HG03060 (cell line): ENCODE data around the gene ATXN1.

Source experiments
- ATAC-seq: cut with Tn5 transposase; IDR thresholded peaks from one replicate; pipeline ENCODE4 v1.9.1; 2021; ENCODE audit warnings: low read depth, moderate number of reproducible peaks; ENCODE audit not compliant: unreplicated experiment

Gene ATXN1

DNA sequence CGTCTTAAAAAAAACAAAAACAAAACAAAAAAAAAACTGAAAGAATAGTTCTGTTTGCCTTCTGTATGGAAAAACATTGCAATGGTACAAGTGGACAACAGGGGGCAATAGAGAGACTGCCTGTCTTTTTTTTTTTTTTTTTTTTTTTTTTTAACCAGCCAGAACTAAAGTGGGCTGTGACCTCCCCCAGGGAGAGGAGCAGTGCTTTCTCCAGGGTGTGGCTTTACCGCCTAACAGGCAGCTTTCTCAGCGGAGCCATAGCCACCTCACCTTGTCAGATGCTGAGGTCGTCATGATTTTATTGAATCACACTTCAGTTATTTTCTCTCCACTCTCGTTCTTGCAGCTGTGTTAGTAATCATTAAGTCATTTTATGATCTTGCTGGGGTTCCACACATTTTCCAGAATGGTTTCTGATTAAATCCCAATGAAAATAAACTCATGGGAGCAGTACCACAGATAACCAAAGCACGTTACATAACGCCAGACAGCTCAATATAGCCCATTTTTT, 444.5 kb downstream of the ATXN1 start:
- ATAC-seq, result no peak

DNA sequence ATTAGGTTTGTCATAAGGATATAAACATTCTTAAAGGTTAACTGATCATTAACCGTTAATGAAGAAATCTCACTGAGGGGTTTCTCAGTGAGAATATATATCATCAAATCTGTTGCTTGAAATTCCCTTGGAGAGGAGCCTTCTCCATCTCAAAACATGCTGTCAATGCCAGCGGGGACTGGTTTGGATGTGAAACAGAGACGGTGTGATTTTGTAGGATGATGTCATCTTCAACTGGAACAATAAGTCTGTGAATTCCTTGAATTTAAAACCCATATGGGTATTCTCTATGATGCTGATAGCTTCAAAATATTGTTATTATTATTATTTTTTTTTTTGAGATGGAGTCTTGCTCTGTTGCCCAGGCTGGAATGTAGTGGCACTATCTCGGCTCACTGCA, 447.0 kb downstream of the ATXN1 start:
- no peak for ATAC-seq

DNA sequence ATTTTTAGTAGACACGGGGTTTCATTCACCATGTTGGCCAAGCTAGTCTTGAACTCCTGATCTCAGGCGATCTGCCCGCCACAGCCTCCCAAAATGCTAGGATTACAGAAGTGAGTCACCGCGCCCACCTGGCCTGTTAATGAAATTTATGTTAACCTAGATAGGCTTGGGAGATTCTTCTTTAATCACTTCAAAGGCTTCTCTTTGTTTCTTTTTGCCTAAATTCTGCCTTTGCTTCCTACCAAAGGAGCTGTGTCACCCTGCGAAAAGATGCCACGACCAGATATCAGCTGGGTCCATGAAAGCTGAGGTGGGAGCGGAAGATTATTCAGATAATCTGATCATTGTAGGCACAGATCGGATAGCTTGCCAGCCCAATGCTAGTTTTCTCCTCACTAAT, 447.5 kb downstream of the ATXN1 start:
- ATAC-seq, result no peak

DNA sequence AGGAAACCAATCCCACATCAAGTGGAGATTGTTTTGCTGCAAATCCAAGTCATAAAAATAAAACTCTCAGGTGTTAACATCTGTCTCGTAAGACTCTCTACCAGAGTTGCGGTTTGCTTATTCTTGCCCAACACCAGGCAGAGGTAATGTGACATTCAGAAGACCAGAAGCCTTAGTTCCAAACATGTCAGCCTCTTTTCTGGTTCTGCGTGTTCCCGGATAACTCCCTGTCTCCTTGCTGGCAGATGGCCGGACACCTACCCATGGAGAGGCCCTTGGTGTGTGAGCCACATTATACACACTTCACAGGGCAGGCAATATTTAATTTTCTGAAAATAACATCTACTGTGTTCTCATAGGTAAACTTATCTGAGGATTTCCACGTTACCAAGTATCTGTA, 449.5 kb downstream of the ATXN1 start:
- ATAC-seq, result no peak

DNA sequence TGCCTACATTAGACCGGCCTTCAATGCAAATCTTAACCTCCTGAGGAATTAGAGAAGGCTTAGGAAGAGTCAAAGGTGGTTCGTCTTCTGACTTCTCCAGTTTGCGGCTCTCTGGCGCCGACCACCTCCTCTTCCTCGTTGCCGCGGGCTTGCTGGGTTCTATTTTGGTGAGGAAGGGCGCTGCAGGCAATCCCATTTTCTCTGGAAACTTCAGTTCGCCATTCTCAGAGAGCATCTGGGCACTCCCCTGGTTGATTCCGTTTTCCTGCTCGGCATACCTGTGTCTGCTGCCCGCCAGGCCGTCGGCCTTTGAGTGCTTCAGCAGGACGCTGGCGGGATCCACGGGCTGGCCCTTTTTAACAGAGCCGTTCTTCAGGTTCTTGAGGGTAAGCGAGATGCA, 454.9 kb downstream of the ATXN1 start:
- no peak for ATAC-seq

DNA sequence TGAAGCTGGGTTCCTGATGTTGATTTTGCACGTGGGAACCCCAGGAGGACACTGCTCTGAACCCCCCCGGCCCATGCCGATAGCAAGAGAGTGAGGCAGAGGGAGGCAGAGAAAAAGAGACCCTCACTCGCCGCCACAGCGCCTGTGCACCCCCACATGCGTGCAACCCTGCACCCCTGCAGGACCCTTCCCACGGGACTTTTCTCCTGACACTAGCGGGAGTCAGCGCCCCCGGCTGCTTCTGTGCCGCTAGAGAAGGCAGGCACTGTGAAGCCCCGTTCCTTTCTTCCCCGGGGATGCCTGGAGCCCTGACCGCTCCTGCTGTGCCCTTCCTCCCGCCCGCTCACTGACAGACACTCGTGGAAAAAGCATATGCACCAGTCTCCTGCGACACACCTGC, 455.5 kb downstream of the ATXN1 start:
- ATAC-seq, result peak; percentile 3

DNA sequence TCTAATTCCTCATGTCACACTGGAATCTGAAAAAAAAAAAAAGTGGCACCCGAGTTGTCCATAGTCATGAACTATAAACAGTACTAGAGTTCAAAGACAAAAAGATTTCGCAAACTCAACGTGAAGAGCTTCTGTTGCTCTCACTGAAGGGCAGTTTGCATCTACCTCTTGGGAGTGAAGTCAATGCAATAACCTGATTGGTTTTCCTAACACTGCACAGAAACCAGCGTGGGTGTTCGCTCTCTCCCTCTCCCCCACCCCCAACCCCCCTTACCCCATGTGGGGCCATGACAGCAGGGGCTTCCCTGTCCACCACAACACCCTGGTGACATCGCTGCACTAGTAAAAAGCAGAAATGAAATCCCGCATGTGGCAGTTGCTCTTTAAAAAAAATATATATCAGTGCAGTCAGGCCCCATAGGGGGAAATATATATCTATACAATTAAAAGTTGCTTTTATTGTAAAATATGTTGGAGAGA, 456.0 kb downstream of the ATXN1 start:
- ATAC-seq, result peak; percentile 75

DNA sequence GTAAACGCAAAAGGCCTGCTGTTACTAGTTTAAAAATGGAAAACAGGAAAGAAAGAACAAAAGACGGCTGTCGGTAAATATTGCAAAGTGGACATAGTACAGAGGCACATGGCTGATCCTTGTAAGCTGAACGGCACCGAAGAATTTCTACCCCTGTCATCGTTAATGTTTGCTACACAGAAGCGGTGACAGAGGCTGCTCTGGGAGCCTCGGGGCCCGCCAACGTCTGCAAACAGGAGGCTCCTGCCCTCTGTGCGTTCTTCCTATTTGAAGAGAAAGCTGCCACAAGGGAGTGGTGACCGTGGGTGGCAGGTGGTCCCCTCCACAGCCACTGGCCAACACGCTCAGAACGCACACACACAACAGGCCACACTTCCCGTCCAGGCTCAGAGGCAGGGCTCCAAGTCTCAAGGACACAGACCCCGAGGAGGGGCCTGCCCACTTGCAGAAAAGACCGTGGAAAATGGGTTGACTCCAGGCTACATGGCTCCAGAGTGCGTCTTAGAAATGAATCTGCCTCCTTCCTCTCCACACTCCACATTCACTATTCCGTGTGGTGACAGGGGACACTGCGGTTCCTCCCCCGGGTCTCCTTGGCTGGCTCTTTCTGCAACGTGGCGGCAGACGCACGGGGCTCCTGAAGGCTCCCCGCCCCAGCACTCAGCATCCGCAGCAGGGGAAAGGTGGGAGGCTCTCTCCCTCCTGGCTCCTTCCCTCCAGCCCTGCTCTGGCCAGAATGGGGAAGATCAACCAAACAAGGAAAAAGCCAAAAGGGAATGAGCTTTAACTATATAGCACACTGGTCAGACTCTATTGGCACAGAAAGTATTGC, 458.3 kb downstream of the ATXN1 start:
- ATAC-seq, result no peak

DNA sequence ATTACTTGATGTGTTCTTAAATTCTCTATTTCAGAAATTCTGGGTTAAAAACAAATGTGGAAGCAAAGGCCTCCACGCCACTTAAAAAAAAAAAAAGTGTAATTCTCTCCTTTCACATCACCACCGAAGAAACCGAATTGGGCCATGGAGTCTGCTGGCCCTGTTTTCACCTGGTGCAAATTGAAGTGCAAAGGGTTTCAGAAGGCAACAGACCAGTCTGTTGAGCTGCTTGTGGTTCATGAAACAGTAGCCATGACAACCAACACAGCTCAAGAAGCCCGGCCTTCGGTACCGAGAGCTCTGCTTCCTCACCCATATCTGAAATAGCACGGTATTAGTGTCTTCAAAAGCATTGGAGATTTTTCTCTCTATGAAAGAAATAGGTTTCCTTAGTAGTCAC, 459.7 kb downstream of the ATXN1 start:
- ATAC-seq, result peak; percentile 34

DNA sequence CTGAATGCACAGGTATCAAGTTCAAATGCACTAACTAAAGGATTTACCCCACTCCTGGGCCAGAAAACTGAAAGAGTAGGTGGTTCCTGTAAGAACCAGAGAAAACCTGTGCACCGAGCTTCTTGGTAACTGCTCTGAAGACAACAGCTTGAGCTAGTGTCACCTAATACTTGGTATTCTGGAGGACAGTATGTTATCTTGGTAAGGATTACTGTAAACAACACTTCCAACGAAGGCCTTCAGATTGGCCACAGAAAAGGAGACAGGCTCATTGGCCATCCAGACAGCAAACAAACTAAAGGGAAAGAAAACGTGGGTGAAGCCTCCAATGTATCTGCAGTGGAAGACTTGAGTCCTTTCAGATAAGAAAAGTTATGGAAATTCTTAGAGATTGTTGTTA, 461.4 kb downstream of the ATXN1 start:
- no peak for ATAC-seq

DNA sequence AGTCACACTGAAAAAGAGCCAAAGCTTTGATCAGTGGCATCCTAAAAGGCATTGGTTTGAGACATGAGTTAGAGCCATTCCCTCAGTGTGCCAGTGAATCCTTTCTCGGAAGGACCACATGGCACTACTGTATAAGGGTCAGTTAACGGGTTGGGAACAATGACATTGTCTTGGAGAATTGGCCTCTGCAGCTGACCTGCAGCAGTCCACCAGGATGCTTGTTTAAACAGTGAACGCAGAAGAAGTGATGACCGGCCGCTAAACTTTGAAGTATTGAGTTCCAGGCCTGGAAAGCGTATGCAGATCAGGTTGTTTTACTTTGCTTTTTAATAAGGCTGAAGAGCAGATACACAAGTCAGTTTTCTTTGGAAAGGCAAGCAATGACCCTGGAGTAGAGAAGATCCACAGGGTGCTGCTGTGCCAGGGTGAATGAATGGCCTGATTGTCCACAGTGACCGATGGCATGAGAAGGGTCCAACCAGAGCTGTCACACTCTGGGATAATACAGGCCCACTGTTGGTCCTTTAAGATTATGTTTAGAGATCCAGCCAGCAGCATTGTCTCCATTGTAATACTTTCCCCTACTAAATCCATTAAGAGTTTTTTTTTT, 465.1 kb downstream of the ATXN1 start:
- ATAC-seq, result no peak

DNA sequence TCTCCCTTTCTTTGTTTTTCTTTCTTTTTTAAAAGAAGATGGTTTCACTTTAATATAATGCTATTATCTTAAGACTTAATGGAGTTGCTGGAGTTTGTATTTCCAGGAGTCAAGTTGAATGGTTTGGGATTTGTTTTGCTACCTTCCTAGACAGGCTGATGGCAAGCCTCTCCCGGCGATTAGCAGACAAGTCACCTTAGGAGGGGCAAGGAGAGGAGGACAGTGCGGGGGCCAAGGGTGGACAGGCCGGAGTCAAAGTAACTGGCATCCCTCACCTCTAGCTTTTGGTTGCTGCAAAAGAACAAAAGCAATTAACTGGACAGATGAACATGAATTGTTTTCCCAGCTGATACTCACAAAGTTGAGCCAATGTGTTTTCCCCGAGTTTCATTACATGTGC, 465.8 kb downstream of the ATXN1 start:
- no peak for ATAC-seq

DNA sequence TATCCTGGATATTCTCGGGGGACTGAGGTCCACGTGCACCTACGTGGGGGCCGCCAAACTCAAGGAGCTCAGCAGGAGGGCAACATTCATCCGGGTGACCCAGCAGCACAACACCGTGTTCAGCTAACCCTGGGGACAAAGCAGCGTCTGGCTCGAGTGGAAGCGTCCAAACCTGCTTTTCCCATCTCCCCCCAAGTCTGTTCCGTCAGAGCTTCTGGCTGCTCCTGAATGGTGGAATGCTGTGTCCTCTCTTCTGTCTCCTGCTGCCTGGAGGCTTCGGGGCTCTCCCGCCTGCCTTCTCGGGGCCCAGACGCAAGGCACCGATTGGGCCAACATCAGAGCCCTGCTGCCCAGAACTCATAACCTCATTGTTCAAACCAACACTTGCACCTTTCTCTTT, 466.2 kb downstream of the ATXN1 start:
- ATAC-seq, result no peak

DNA sequence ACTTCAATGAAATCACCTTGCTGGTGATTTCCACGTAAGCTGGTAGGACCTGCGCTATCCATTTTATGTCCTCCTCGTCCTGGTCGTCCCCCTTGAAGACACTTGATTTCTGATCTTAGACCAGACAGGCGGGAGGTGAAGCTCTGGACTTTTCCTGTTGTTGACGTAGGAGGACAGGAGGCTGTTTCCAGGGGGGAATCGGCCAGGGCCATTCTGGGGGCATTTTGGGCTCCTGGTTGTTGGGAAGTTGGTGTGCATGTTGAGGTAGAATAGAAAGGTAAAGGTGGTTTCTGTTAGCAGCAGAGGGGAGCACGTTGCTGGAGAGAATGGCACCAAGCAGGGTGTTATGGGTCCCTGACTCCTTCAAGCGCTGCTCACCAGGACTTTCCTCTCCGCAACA, 466.9 kb downstream of the ATXN1 start:
- ATAC-seq, result no peak

DNA sequence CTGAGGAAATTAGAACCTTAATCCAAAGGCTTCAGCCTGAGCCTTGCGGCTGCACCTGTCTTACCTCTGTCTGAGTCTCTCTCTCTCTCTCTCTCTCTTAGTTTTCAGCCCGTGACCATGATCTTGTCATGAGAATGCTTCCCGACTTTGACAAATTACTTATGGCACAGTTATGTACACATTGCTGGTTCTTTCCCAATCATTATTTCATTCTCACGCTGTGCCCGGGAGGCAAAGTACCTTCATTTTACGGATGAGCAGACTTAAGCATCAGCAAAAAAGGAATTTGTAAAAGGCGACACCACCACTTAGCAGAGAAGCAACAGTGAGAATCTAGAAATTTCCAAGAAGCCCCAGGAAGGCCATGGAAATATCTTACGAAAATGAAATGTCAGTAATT, 468.3 kb downstream of the ATXN1 start:
- ATAC-seq, result no peak

DNA sequence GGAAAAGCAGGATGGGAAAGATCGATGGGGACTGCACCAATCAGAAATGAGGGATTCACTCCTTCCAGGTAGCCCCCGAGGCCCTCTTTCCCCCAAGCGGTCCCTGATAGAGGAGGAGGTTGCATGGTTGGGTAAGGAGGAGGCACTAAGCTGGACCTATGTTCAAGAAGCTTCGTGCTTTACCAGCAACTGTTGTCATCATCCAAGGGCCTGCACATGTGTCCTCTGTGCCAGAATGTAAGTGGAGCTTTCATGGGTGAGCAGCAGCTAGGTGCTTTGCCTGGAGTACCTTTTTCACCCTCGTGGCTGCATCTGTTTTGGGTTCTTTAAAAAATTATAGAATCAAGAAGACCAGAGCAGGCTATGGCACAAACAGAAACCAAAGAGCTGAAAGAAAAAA, 468.8 kb downstream of the ATXN1 start:
- no peak for ATAC-seq

DNA sequence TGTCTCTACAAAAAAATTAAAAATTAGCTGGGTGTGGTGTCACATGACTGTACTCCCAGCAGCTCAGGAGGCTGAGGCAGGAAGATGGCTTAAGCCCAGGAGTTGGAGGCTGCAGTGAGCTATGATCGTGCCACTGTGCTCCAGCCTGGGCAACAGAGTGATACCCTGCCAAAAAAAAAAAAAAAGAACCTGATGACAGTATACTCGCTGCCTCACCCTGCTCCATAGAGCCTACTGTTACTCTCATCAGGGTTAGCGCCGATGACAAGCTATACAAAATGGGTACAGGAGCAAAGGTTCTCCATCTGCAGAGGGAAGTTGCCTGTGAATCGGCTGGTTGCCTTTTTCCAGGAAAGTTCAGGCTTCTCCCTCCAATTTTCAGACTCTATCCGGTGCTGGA, 469.5 kb downstream of the ATXN1 start:
- no peak for ATAC-seq

DNA sequence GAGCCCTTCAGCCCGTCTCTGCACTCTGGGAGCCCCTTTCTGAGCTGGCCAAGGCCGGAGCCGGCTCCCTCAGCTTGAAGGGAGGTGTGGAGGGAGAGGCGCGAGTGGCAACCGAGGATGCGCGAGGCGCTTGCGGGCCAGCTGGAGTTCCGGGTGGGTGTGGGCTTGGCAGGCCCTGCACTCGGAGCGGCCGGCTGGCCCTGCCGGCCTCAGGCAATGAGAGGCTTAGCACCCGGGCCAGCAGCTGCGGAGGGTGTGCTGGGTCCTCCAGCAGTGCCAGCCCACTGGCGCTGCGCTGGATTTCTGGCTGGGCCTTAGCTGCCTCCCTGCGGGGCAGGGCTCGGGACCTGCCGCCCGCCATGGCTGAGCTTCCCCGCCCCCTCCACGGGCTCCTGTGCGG, 473.1 kb downstream of the ATXN1 start:
- no peak for ATAC-seq

DNA sequence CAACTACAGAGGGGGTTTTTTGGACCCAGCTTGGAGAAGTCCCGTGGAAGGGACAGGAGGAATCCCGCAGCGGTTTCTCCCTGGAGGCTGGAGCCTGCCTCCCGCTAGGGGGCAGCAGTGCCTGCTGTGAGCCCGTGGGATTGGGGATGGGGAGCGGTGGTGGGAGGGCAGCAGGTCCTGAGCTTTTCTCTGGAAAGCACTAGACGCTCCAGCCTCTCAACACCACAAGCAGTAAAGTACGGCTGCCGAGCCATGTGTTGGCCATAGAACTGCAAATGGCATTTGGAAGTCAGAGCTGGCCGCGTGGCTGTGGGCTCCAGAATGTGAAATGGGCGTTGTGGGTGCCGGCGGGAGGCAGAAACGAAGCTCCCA, 475.1 kb downstream of the ATXN1 start:
- ATAC-seq, result no peak

DNA sequence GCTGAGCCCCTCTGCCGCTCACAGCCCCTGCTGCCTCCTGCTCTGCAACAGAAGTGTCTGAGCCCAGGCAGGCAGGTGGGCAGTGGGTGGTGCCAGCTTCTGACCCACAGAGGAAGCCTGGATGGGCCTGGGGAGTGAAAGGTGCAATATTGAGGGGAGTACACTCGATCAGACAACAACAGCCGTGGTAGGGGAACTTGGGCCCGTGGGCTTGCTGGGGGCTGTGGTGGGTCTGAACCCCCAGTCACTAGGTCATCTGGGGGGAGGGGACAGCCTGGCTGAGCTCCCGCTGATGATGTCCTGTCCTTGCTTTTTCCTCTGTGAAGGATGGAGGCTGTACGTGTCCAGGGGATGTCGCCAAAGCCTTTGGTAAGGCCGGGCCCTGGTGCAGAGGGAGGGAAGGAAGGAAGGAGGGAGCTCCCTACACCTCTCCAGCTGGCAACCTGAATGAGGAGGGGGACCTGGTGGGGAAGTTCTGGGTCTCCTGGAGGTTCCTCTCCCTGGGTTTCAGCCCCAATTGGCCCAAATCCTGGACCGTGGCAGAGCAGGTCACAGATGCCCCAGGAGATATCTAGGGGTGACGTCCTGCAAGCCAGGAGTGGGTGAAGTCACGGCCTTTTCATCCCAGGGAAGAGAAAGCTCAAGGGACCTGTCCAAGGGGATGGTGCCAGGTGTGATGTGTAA, 475.7 kb downstream of the ATXN1 start:
- no peak for ATAC-seq

DNA sequence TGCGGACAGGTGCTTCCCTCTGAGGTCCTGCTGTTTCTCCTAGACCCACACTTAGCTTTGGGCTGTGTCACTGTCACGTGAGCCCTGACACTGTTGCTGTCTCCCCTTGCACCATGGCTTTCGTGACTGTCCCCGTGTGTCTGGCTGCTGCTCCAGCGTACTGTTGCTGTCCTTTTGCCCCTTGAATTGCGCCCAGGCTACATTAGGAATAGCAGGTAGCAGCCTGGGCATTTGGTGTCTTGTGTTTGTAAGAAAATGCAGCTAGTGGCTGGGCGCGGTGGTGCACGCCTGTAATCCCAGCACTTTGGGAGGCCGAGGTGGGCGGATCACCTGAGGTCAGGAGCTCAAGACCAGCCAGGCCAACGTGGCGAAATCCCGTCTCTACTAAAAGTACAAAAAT, 476.8 kb downstream of the ATXN1 start:
- no peak for ATAC-seq

DNA sequence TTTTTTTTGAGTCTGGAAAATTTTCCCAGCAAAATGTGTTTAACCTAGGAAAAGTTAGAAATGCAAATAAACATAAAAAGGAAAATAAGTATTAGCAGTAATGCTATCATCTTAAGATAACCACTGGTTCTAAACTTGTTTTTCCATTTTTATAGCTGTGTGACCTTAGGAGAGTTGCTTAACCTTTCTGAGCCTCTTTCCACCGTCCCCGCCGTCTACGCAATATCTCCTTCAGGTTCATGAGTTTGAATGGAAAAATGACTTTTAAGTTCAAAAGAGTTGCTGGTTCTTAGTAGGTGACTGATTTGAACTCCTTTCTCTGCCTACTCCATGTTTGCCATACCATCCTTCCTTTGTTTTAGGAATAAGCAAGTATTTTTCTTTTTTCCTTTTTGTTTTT, 478.9 kb downstream of the ATXN1 start:
- no peak for ATAC-seq
